ENCODE results near the gene PDE9A.

DNA sequence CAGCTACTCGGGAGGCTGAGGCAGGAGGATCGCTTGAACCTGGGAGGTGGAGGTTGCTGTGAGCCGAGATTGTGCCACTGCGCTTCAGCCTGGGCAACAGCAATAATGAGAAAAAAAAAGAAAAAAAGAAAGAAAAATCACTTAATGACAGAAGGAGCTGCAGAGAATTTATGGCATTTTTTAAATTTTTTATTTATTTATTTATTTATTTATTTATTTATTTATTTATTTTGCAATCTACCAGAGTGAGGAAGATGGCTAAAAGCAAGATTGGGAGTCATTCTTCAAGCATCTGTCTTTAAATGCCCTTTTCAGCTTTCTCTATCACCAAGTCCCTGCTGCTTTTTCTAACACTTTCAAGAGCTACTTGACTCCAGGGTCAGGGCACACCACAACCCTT lies 134.2 kb downstream of the PDE9A start:
- TF ChIP-seq, protein P1, sequence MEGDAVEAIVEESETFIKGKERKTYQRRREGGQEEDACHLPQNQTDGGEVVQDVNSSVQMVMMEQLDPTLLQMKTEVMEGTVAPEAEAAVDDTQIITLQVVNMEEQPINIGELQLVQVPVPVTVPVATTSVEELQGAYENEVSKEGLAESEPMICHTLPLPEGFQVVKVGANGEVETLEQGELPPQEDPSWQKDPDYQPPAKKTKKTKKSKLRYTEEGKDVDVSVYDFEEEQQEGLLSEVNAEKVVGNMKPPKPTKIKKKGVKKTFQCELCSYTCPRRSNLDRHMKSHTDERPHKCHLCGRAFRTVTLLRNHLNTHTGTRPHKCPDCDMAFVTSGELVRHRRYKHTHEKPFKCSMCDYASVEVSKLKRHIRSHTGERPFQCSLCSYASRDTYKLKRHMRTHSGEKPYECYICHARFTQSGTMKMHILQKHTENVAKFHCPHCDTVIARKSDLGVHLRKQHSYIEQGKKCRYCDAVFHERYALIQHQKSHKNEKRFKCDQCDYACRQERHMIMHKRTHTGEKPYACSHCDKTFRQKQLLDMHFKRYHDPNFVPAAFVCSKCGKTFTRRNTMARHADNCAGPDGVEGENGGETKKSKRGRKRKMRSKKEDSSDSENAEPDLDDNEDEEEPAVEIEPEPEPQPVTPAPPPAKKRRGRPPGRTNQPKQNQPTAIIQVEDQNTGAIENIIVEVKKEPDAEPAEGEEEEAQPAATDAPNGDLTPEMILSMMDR (IDR thresholded peaks at IDR 0.05 in 8 of 11, conservative IDR thresholded peaks at IDR 0.05 in 3 of 11), result no peak
- TF ChIP-seq POLR2A (IDR thresholded peaks at IDR 0.05), result no peak

Measured in spleen (tissue), 7 donors.